HUES6 (cell line): ENCODE data around the gene BACE1-AS.
A peak's percentile ranks its signal among the peaks of the same experiment; 100 is the strongest.

Experiments
- H3K27ac ChIP-seq: 2 replicates; pipeline ENCODE4 v1.7.0; 2013; ENCODE audit warnings: low read depth, mild to moderate bottlenecking, low read length, inconsistent platforms
- H3K27me3 ChIP-seq: 2 replicates; pipeline ENCODE4 v1.6.1; 2013; ENCODE audit warnings: low read length; ENCODE audit not compliant: control insufficient read depth, insufficient read depth
- H3K36me3 ChIP-seq: 2 replicates; pipeline ENCODE4 v1.6.1; 2013; ENCODE audit warnings: low read length; ENCODE audit not compliant: control insufficient read depth, insufficient read depth
- H3K4me1 ChIP-seq: 2 replicates; pipeline ENCODE4 v1.6.1; 2013; ENCODE audit warnings: low read length; ENCODE audit not compliant: control insufficient read depth, insufficient read depth
- H3K4me3 ChIP-seq: 2 replicates; pipeline ENCODE4 v1.5.1; 2013; ENCODE audit warnings: low read depth, low read length
- H3K9ac ChIP-seq: one replicate; pipeline ENCODE4 v1.6.1; 2013; ENCODE audit warnings: mild to moderate bottlenecking, low read length
- H3K9me3 ChIP-seq: 2 replicates; pipeline ENCODE4 v1.6.1; 2013; ENCODE audit warnings: low read depth, low read length; ENCODE audit not compliant: control insufficient read depth, insufficient read depth

BACE1-AS gene

DNA sequence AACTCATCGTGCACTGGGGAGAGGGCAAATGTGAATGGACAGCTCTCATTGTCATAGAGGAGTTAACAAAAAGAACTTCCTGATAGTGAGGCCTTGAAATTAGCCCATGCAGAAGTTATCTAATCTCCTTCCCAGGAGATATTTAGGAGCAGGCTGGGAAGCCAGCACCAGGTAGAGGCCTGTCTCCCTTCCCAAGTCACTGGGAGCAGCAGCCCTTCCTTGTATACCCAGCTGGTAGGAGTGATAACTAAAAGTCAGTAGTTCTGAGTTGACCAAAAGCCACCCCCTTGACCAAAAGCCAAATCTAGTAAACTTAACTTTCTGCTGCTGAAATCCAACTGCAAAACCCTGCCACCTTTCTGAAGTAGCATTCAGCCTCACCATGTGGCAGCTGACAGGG lies 1.4 kb upstream of the BACE1-AS start:
- Histone ChIP-seq H3K9ac (no peak overlapping the region), H3K4me1 (no peaks in the 10 kb centered on the region), H3K27ac (no peak overlapping the region), H3K36me3 (peaks cover 74% of the 10 kb centered on the region), H3K4me3 (no peak overlapping the region), H3K27me3 (no peaks in the 10 kb centered on the region), H3K9me3 (no peaks in the 10 kb centered on the region)

DNA sequence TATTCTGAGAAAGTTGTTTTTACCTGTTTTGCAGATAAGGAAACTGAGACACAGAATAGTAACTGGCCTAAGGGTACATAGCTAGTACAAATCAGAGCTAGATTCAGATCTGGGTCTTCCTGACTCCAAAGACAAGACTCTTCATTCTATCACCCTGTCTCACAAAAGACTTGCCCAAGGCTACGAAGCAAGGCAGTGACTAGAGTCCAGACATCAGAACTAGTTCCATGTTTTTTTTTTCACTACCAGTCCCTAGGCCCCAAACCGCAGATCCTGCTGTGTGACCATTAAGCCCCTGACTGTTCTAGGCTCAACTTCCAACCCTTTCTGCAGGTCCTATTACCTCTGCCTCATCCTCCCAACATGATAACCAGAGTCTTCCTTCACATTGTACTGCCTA lies 1.5 kb downstream of the BACE1-AS start:
- Histone ChIP-seq H3K9me3 (no peaks in the 10 kb centered on the region), H3K27me3 (no peaks in the 10 kb centered on the region), H3K27ac (no peak overlapping the region), H3K4me3 (no peak overlapping the region), H3K4me1 (no peaks in the 10 kb centered on the region), H3K36me3 (peaks cover 61% of the 10 kb centered on the region), H3K9ac (no peak overlapping the region)

DNA sequence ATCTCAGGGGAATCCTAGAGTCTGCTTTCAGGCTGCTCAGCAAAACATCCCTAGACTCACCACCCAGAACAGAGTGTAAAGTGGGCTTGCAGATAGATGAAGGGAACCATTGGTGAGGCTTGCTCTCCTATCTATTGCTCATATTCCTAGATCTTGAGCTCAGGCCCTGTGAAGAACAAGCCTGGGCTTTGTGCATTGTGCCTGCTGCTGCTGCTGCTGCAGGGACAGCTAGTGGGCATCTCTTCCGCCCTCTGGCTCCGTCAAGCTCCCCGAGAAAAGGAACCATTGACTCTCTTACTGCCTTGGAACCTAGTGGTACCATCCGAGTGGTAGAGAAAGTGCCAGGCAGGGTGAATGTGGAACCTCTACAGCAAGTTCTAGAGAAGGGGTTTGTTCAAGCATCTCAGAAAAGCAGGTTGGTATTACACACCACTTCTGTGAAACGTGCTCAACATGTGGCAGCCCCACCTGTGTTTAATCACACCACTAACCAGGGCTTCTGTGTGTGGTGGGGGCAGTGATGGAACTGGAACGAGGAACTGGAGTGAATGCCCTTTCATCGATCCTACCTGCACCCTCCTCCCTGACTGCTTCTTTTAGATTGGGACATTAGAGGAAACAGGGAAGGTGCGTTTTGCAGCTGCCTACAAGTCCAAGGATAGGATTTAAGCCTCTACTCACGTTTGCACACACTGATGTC lies 4.4 kb downstream of the BACE1-AS start:
- Histone ChIP-seq H3K4me1 (peaks cover 17% of the 10 kb centered on the region), H3K36me3 (peaks cover 32% of the 10 kb centered on the region), H3K4me3 (no peak overlapping the region), H3K27ac (no peak overlapping the region), H3K9me3 (no peaks in the 10 kb centered on the region), H3K27me3 (no peaks in the 10 kb centered on the region), H3K9ac (no peak overlapping the region)

DNA sequence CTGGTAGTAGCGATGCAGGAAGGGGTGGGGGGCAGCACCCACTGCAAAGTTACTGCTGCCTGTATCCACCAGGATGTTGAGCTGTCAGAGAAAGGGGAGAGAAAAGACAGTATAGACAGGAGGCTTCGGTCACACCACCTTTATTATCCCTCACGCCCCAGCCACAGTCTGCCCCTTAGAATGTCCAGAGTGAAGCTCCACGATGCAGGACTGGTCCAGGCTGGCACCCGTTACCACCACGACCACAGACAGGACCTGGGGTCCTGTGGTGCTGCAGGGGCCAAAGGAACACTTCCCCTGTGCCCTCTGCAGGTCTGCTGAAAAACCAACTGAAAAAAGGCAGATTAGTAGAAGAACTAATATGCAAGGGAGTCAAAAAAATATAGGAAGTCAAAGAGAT lies 5.7 kb downstream of the BACE1-AS start:
- H3K27me3 ChIP-seq: no peaks in the 10 kb centered on the region
- H3K9ac ChIP-seq: no peak overlapping the region
- peaks cover 22% of the 10 kb centered on the region for H3K4me1 ChIP-seq
- H3K4me3 ChIP-seq: no peak overlapping the region
- no peak overlapping the region for H3K27ac ChIP-seq
- H3K9me3 ChIP-seq: no peaks in the 10 kb centered on the region
- peaks cover 23% of the 10 kb centered on the region; the same call in 1 of the 2 replicates for H3K36me3 ChIP-seq

DNA sequence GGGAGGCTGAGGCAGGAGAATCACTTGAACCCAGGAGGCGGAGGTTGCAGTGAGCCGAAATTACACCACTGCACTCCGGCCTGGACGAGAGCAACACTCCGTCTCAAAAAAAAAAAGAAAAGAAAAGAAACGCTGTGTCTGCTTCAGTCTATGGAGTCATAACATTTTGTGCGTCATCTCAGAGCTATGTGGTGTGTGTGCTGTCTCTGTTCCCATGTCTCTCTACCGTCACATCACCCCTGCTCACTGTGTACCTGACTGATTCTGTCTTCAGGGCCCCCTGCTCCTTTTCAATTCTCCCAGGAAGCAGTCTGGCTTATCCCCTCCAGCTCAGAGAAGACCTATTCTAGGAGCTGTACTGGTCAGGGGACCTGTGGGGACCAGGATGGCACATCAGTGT lies 7.0 kb downstream of the BACE1-AS start:
- H3K36me3 ChIP-seq: peaks cover 14% of the 10 kb centered on the region; the same call in 1 of the 2 replicates

DNA sequence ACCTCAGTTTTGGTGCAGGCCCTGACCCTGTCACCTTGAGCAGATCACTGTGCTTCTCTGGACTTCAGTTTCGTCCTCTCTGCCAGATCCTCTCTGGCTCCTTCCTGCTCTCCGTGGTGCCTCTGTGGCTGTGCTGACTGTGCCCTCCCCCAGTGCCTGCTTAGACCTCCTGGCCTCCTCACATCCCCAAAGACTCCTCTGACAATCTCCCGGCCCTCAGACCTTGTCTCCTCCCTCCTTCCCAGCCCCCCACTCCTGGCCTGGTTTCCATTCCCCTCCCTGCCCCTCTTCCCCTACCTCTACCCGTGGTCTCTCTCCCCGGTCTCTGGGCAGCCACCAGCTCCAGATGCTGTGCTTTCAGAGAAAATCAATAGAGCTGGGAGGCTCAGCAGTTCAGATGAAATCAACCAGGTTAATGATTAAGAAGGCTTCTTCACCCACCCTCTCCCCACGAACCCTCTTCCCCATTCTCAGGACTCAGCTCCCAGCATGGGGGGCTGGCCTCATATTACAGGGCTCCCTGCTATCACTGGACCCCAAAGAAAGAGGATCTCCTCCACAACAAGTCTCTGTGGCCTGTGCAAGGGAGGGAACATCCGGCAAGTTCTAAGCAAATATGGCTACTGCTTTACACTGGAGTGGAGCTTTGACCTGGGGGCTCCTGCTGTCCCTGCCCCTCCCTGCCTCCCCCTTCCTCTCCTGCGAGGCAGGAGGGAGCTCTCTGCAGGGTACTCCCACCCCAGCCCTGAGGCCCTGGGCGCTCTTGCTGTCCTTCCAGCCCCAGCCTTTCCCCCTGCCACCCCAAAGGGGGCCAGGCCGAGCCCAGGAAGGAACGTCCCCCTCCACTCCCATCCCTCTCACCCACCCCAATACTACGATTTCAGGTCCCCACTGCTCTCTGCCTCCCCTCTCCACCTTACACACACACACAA lies 8.5 kb downstream of the BACE1-AS start:
- Histone ChIP-seq H3K36me3 (peaks cover 9% of the 10 kb centered on the region; the same call in 1 of the 2 replicates), H3K27me3 (no peaks in the 10 kb centered on the region), H3K9me3 (no peaks in the 10 kb centered on the region), H3K4me3 (no peak overlapping the region), H3K27ac (0 out of 2 replicates have a peak overlapping the region, but pooled peaks have one; percentile 35), H3K9ac (peak overlapping the region; percentile 43), H3K4me1 (peaks cover 38% of the 10 kb centered on the region)

More for the DNA sequence above, 7.0 kb downstream of the BACE1-AS start:
- no peaks in the 10 kb centered on the region for H3K9me3 ChIP-seq
- no peaks in the 10 kb centered on the region for H3K27me3 ChIP-seq
- H3K4me1 ChIP-seq: peaks cover 23% of the 10 kb centered on the region
- H3K4me3 ChIP-seq: no peak overlapping the region
- no peak overlapping the region for H3K9ac ChIP-seq
- no peak overlapping the region for H3K27ac ChIP-seq

DNA sequence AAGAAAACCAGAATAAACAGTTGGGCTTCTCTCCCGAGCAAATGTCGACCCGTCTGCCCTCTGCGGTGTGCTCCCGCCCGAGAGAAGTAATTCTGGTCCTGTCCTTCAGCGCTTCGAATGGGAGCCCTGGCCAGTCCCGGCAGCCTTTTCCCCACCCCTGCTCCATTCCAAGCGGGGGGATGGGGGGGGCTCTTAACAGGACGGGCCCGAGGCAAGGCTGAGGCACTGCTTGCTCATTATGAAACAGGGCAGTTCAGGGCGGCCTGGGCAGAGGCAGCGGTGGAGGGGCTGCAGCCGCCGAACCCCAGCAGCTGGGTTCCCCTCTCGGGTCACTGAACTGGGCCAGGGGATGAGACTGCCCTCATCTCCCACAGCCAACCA lies 9.1 kb downstream of the BACE1-AS start:
- Histone ChIP-seq H3K36me3 (peaks cover 5% of the 10 kb centered on the region; the same call in 1 of the 2 replicates), H3K9ac (peak overlapping the region; percentile 43), H3K27ac (0 out of 2 replicates have a peak overlapping the region, but pooled peaks have one; percentile 3), H3K4me1 (peaks cover 38% of the 10 kb centered on the region), H3K9me3 (no peaks in the 10 kb centered on the region), H3K27me3 (no peaks in the 10 kb centered on the region), H3K4me3 (no peak overlapping the region)

DNA sequence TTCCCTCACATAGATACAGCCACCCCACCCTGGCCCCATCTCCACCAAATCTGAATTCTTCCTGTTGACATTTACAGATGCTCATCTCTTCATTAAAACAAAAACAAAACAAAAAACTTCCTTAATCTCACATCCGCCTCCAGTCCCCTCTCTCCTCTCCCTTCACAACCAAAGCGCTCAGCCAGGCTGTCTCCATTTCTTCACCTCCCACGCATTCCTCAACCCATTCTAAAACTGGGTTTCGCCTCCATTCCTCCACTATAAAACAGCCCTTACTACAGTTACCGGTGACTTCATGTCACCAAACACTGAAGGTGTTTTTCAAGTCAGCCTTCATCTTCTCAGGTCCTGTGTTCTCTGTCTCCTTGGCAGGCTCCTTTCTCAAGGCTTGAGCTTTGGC lies 9.6 kb downstream of the BACE1-AS start:
- no peaks in the 10 kb centered on the region for H3K9me3 ChIP-seq
- peaks cover under 1% of the 10 kb centered on the region; the same call in 1 of the 2 replicates for H3K36me3 ChIP-seq
- H3K9ac ChIP-seq: no peak overlapping the region
- H3K27ac ChIP-seq: no peak overlapping the region
- H3K27me3 ChIP-seq: no peaks in the 10 kb centered on the region
- no peak overlapping the region for H3K4me3 ChIP-seq
- peaks cover 38% of the 10 kb centered on the region for H3K4me1 ChIP-seq

DNA sequence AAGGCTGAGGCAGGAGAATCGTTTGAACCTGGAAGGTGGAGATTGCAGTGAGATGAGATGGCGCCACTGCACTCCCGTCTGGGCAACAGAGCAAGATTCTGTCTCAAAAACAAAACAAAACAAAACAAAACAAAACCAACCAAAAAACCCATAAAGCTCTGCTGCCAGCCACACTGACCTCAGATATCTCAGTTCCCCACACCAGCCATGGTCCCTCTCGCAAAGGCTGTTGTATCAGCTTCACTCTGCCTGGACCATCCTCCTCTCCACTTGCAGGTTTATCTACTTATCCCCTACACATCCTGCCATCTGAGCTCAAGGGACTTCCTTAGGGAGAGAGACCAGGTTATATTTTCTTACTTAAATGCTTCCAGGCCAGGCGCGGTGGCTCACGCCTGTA lies 11.1 kb downstream of the BACE1-AS start:
- Histone ChIP-seq H3K9me3 (no peaks in the 10 kb centered on the region), H3K9ac (no peak overlapping the region), H3K27ac (no peak overlapping the region), H3K27me3 (no peaks in the 10 kb centered on the region), H3K4me1 (peaks cover 38% of the 10 kb centered on the region), H3K4me3 (no peak overlapping the region), H3K36me3 (no peaks in the 10 kb centered on the region)

DNA sequence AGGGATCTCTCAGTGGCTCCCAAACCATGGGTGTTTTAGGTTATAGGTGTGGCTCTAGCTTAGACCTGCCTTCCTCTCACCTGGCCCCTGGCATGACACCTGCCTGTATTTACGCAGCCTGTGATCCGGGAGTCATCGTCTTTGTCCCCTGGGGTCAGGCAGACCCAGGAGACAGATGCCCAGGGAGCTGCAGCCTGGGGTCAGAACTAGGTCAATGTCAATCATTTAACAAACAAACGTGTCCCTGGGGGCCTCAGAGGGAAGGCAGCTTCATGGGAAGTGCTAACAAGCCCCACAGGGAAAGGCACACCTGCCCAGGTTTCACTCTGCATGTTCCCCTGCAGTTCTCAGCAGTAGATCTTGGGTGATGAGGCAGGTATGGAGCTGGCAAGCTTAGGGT lies 12.0 kb downstream of the BACE1-AS start:
- no peaks in the 10 kb centered on the region for H3K9me3 ChIP-seq
- no peaks in the 10 kb centered on the region for H3K27me3 ChIP-seq
- no peak overlapping the region for H3K27ac ChIP-seq
- H3K9ac ChIP-seq: no peak overlapping the region
- H3K4me3 ChIP-seq: no peak overlapping the region
- no peaks in the 10 kb centered on the region for H3K36me3 ChIP-seq
- peaks cover 38% of the 10 kb centered on the region for H3K4me1 ChIP-seq
